GM21390 (cell line): ENCODE data around the gene GHSR.

Source experiments
- ATAC-seq: cut with Tn5 transposase; IDR thresholded peaks from one replicate; pipeline ENCODE4 v1.9.1; 2021; ENCODE audit not compliant: unreplicated experiment

GHSR gene

GRCh38 chr3:172447611-172448579 is at the start of gene GHSR:
GHSR (minus strand) TSS chr3:172448456; CDS start chr3:172448413, 43 bp downstream.
- ATAC-seq, result no peak

GRCh38 chr3:172490198-172490669 is 42.0 kb upstream of the GHSR start:
- ATAC-seq, result peak; percentile 84

GRCh38 chr3:172478116-172478515 is 29.9 kb upstream of the GHSR start:
- no peak for ATAC-seq

GRCh38 chr3:172476347-172476746 is 28.1 kb upstream of the GHSR start:
- ATAC-seq, result no peak

- ATAC-seq, result no peak
Observed at GRCh38 chr3:172475703-172476102, 27.4 kb upstream of the GHSR start.

GRCh38 chr3:172471903-172472302 is 23.6 kb upstream of the GHSR start:
- ATAC-seq, result no peak

- ATAC-seq, result no peak
Observed at GRCh38 chr3:172470588-172470987, 22.3 kb upstream of the GHSR start.

GRCh38 chr3:172467170-172467824 is 19.0 kb upstream of the GHSR start:
- ATAC-seq, result no peak

- ATAC-seq, result no peak
Observed at GRCh38 chr3:172466553-172467130, 18.4 kb upstream of the GHSR start.

GRCh38 chr3:172465281-172465680 is 17.0 kb upstream of the GHSR start:
- no peak for ATAC-seq

- no peak for ATAC-seq
Observed at GRCh38 chr3:172464306-172464705, 16.1 kb upstream of the GHSR start.

- no peak for ATAC-seq
Observed at GRCh38 chr3:172461530-172462138, 13.4 kb upstream of the GHSR start.

GRCh38 chr3:172456404-172456803 is 8.1 kb upstream of the GHSR start:
- ATAC-seq, result no peak

- no peak for ATAC-seq
Observed at GRCh38 chr3:172454180-172454579, 5.9 kb upstream of the GHSR start.

GRCh38 chr3:172449466-172450149 is 1.4 kb upstream of the GHSR start:
- no peak for ATAC-seq

GRCh38 chr3:172448661-172449465 is 607 bp upstream of the GHSR start:
- no peak for ATAC-seq

- ATAC-seq, result no peak
Observed at GRCh38 chr3:172446198-172446597, 2.1 kb downstream of the GHSR start.

GRCh38 chr3:172444821-172445220 is 3.4 kb downstream of the GHSR start:
- ATAC-seq, result no peak

GRCh38 chr3:172442606-172443005 is 5.7 kb downstream of the GHSR start:
- no peak for ATAC-seq

GRCh38 chr3:172441581-172441980 is 6.7 kb downstream of the GHSR start:
- ATAC-seq, result no peak
